GM12865 (cell line): ENCODE results near the gene MTMR6.
"Not testable (repeated sequence)": the region's sequence is repeated elsewhere in the genome, so short reads cannot be mapped to it uniquely, and the experiment has no call there.

ENCODE experiments used
- DNase-seq: peaks from one replicate; pipeline ENCODE4 v3.0.0; 2010; ENCODE audit warnings: low read depth
- H3K4me3 ChIP-seq: 2 replicates; pipeline ENCODE4 v1.5.1; 2011; ENCODE audit warnings: mild to moderate bottlenecking, low read depth, low read length, control low read depth
- CTCF ChIP-seq: IDR thresholded peaks from 2 replicates; pipeline ENCODE4 v1.5.1; 2011; ENCODE audit warnings: low read length, control low read depth, low read depth, inconsistent platforms; ENCODE audit not compliant: insufficient read depth; ENCODE audit errors: missing control alignments

MTMR6 gene

GRCh38 chr13:25286969-25287961 is at the start of gene MTMR6:
MTMR6 (minus strand) TSS chr13:25287488; CDS start chr13:25287247, 241 bp downstream.
- H3K4me3 ChIP-seq = peak within 1 kb of the TSS; percentile 88
- TF ChIP-seq CTCF = peak; percentile 98
- DNase-seq = peak; percentile 98

GRCh38 chr13:25335856-25336255 is 48.6 kb upstream of the MTMR6 start:
- no peak for DNase-seq
- no peak overlapping the region for H3K4me3 ChIP-seq
- TF ChIP-seq CTCF = no peak

- no peak for DNase-seq
- H3K4me3 ChIP-seq = no peak overlapping the region
- no peak for TF ChIP-seq CTCF
These were observed 43.3 kb upstream of the MTMR6 start for GRCh38 chr13:25330541-25330940.

GRCh38 chr13:25329706-25330105 is 42.4 kb upstream of the MTMR6 start:
- DNase-seq = no peak
- no peak for TF ChIP-seq CTCF
- H3K4me3 ChIP-seq = no peak overlapping the region

- TF ChIP-seq CTCF = no peak
These were observed 36.8 kb upstream of the MTMR6 start for GRCh38 chr13:25324100-25324499.

GRCh38 chr13:25319771-25320170 is 32.5 kb upstream of the MTMR6 start:
- no peak for TF ChIP-seq CTCF
- no peak for DNase-seq
- no peak overlapping the region for H3K4me3 ChIP-seq

More at GRCh38 chr13:25324100-25324499, 36.8 kb upstream of the MTMR6 start:
- no peak overlapping the region for H3K4me3 ChIP-seq
- no peak for DNase-seq

GRCh38 chr13:25318946-25319345 is 31.7 kb upstream of the MTMR6 start:
- not testable (repeated sequence) for DNase-seq, H3K4me3 ChIP-seq
